H9 (cell line): Measurements from ENCODE around the gene PITHD1. TPM values are rescaled to one million over a fixed set of nuclear protein-coding genes. Genes with fewer than 3 reads are reported as not detected.

Source experiments
- DNase-seq: peaks from one replicate; pipeline ENCODE4 v3.0.0-alpha.2; 2017
- H2AFZ ChIP-seq: one replicate; pipeline ENCODE4 v1.6.1; 2013; ENCODE audit warnings: mild to moderate bottlenecking, low read length, control low read depth, moderate library complexity
- H2AK5ac ChIP-seq: 2 replicates; pipeline ENCODE4 v1.6.1; 2013; ENCODE audit warnings: low read length, control low read depth, mixed read lengths; ENCODE audit not compliant: insufficient read length
- H2BK120ac ChIP-seq: one replicate; pipeline ENCODE4 v1.6.1; 2013; ENCODE audit warnings: low read depth, mild to moderate bottlenecking, low read length, control low read depth, inconsistent platforms; ENCODE audit not compliant: poor library complexity, severe bottlenecking
- H2BK12ac ChIP-seq: 2 replicates; pipeline ENCODE4 v1.6.1; 2013; ENCODE audit warnings: low read length, control low read depth, mixed read lengths, low read depth; ENCODE audit not compliant: insufficient read length
- H2BK15ac ChIP-seq: 2 replicates; pipeline ENCODE4 v1.6.1; 2013; ENCODE audit warnings: low read depth, low read length, control low read depth
- H2BK20ac ChIP-seq: one replicate; pipeline ENCODE4 v1.6.1; 2013; ENCODE audit warnings: low read depth, mild to moderate bottlenecking, low read length, control low read depth, inconsistent platforms; ENCODE audit not compliant: poor library complexity, severe bottlenecking
- H2BK5ac ChIP-seq: 2 replicates; pipeline ENCODE4 v1.6.1; 2013; ENCODE audit warnings: low read length, control low read depth, mixed read lengths; ENCODE audit not compliant: insufficient read length
- H3K14ac ChIP-seq: 2 replicates; pipeline ENCODE4 v1.6.1; 2013; ENCODE audit warnings: low read length, control low read depth; ENCODE audit not compliant: insufficient read depth
- H3K18ac ChIP-seq: 2 replicates; pipeline ENCODE4 v1.6.1; 2013; ENCODE audit warnings: low read depth, mild to moderate bottlenecking, mixed read lengths, low read length, control low read depth; ENCODE audit not compliant: insufficient read length
- H3K23ac ChIP-seq: 2 replicates; pipeline ENCODE4 v1.6.1; 2013; ENCODE audit warnings: low read length, control low read depth, mixed read lengths, low read depth; ENCODE audit not compliant: insufficient read length
- H3K23me2 ChIP-seq: 2 replicates; pipeline ENCODE4 v1.6.1; 2013; ENCODE audit warnings: low read depth, mild to moderate bottlenecking, mixed read lengths, low read length, control low read depth; ENCODE audit not compliant: insufficient read length, poor library complexity, severe bottlenecking
- H3K27ac ChIP-seq: 2 replicates; pipeline ENCODE4 v1.5.1; 2013; ENCODE audit warnings: low read length, control low read depth, mixed read lengths, low read depth; ENCODE audit not compliant: insufficient read length
- H3K27me3 ChIP-seq: 2 replicates; pipeline ENCODE4 v1.6.1; 2013; ENCODE audit warnings: low read length, control low read depth, inconsistent platforms; ENCODE audit not compliant: insufficient read depth
- H3K4ac ChIP-seq: 2 replicates; pipeline ENCODE4 v1.6.1; 2013; ENCODE audit warnings: low read depth, mild to moderate bottlenecking, control low read depth, inconsistent platforms, low read length, moderate library complexity
- H3K4me1 ChIP-seq: 2 replicates; pipeline ENCODE4 v1.6.1; 2013; ENCODE audit warnings: low read length, control low read depth, inconsistent platforms; ENCODE audit not compliant: insufficient read depth
- H3K4me2 ChIP-seq: 2 replicates; pipeline ENCODE4 v1.6.1; 2013; ENCODE audit warnings: low read length, control low read depth, mixed read lengths; ENCODE audit not compliant: insufficient read length, insufficient read depth
- H3K56ac ChIP-seq: 2 replicates; pipeline ENCODE4 v1.6.1; 2013; ENCODE audit warnings: low read depth, mild to moderate bottlenecking, mixed read lengths, low read length, control low read depth; ENCODE audit not compliant: insufficient read length
- H3K79me1 ChIP-seq: 2 replicates; pipeline ENCODE4 v1.6.1; 2013; ENCODE audit warnings: low read depth, mild to moderate bottlenecking, moderate library complexity, low read length, control low read depth, inconsistent platforms; ENCODE audit not compliant: insufficient read depth, poor library complexity, severe bottlenecking
- H3K79me2 ChIP-seq: 2 replicates; pipeline ENCODE4 v1.6.1; 2013; ENCODE audit warnings: low read length, control low read depth, inconsistent platforms; ENCODE audit not compliant: insufficient read depth
- H3K9ac ChIP-seq: 2 replicates; pipeline ENCODE4 v1.6.1; 2013; ENCODE audit warnings: low read length, control low read depth, mixed read lengths; ENCODE audit not compliant: insufficient read length; ENCODE audit errors: extremely low read depth
- H3K9me3 ChIP-seq: one replicate; pipeline ENCODE4 v1.6.1; 2013; ENCODE audit warnings: low read depth, low read length, inconsistent platforms; ENCODE audit not compliant: control insufficient read depth
- H3T11ph ChIP-seq: one replicate; pipeline ENCODE4 v1.6.1; 2013; ENCODE audit warnings: mild to moderate bottlenecking, low read length, control low read depth, inconsistent platforms
- H4K20me1 ChIP-seq: one replicate; pipeline ENCODE4 v1.6.1; 2013; ENCODE audit not compliant: control insufficient read depth, insufficient read length, insufficient read depth
- H4K5ac ChIP-seq: 2 replicates; pipeline ENCODE4 v1.6.1; 2013; ENCODE audit warnings: low read depth, mild to moderate bottlenecking, mixed read lengths, low read length, control low read depth; ENCODE audit not compliant: insufficient read length
- H4K8ac ChIP-seq: replicated peaks from 2 replicates; pipeline ENCODE4 v1.6.1; 2013; ENCODE audit warnings: low read length, control low read depth, mixed read lengths, low read depth; ENCODE audit not compliant: insufficient read length
- H4K91ac ChIP-seq: 2 replicates; pipeline ENCODE4 v1.6.1; 2013; ENCODE audit warnings: low read depth, mild to moderate bottlenecking, moderate library complexity, mixed read lengths, low read length, control low read depth; ENCODE audit not compliant: insufficient read length
- H3K27ac Mint-ChIP-seq, 3 experiments: 2 replicates in 2 of 3; 3 replicates in 1 of 3; pipeline ENCODE4 v1.8.0; 2020 to 2021; ENCODE audit warnings: mixed read lengths in 3 of 3, mild to moderate bottlenecking in 1 of 3, moderate library complexity in 1 of 3
- H3K27me3 Mint-ChIP-seq: 2 replicates; pipeline ENCODE4 v1.8.0; 2021; ENCODE audit warnings: low read depth, mild to moderate bottlenecking, moderate library complexity, mixed read lengths
- H3K36me3 Mint-ChIP-seq, 3 experiments: 2 replicates in 2 of 3; 3 replicates in 1 of 3; pipeline ENCODE4 v1.8.0; 2020 to 2021; ENCODE audit warnings: low read depth in 3 of 3, mixed read lengths in 3 of 3; ENCODE audit not compliant: insufficient read depth in 1 of 3
- H3K4me1 Mint-ChIP-seq, 2 experiments: 2 replicates each; pipeline ENCODE4 v1.8.0; 2020; ENCODE audit warnings: mixed read lengths in 2 of 2
- H3K4me3 Mint-ChIP-seq, 2 experiments: 2 replicates in 1 of 2; 3 replicates in 1 of 2; pipeline ENCODE4 v1.8.0; 2020 to 2021; ENCODE audit warnings: mild to moderate bottlenecking in 2 of 2, mixed read lengths in 2 of 2, moderate library complexity in 1 of 2
- H3K9me3 Mint-ChIP-seq, 2 experiments: 2 replicates in 1 of 2; 3 replicates in 1 of 2; pipeline ENCODE4 v1.8.0; 2020; ENCODE audit warnings: mild to moderate bottlenecking in 2 of 2, mixed read lengths in 2 of 2, moderate library complexity in 1 of 2
- CTCF ChIP-seq: fragments of 200-600 bp; sonication (generic); conservative IDR thresholded peaks from 3 replicates; pipeline ENCODE4 v1.8.0; 2021; ENCODE audit warnings: antibody characterized with exemption, mild to moderate bottlenecking
- whole genome bisulfite sequencing: extraction: QIAGEN DNeasy Blood & Tissue Kit; methylation state at CpG from one replicate; pipeline ENCODE4 v1.1.7; 2013; ENCODE audit warnings: missing lambda C conversion rate, low lambda C conversion rate, mixed read lengths; ENCODE audit not compliant: insufficient read length; ENCODE audit errors: extremely low coverage; 5-methylcytosine and 5-hydroxymethylcytosine counted together
- total RNA-seq: library from RNA; stranded (reverse); gene quantifications from 2 replicates; pipeline ENCODE4 v1.2.1, GENCODE V29; 2021

PITHD1 gene
- total RNA-seq, 1 experiment from 2014 or later, result 92.0 TPM

GRCh38 chr1:23809751-23810171 lies 31.5 kb downstream of the PITHD1 start:
- TF ChIP-seq CTCF, result peak; percentile 92

More at GRCh38 chr1:23809751-23810171, 31.5 kb downstream of the PITHD1 start:
- no peak overlapping the region for H3K4me2 ChIP-seq
- no peak overlapping the region for H2BK15ac ChIP-seq
- no peak overlapping the region for H2AFZ ChIP-seq
- no peak overlapping the region for H2BK5ac ChIP-seq
- H3K27me3 ChIP-seq, result no peaks in the 10 kb centered on the region
- no peaks in the 10 kb centered on the region for H3K79me1 ChIP-seq
- H3K9me3 ChIP-seq, result no peaks in the 10 kb centered on the region
- no peak overlapping the region for H3K27ac ChIP-seq
- Mint-ChIP-seq H3K36me3 (peaks cover 0 to 15% (median 12%) of the 10 kb centered on the region in 3 experiments; a peak in 4 of 7 replicates), H3K4me3 (no peak overlapping the region), H3K9me3 (no peaks in the 10 kb centered on the region), H3K27me3 (peaks cover 3% of the 10 kb centered on the region), H3K4me1 (peaks cover 9 to 10% of the 10 kb centered on the region in 2 experiments), H3K27ac (no peak overlapping the region)
- no peaks in the 10 kb centered on the region for H3K4me1 ChIP-seq
- H4K91ac ChIP-seq, result no peak overlapping the region
- no peak overlapping the region for H3K14ac ChIP-seq
- no CpG with 5 or more reads among the region's 6 CpGs for WGBS
- no peak overlapping the region for H2BK120ac ChIP-seq
- H3K79me2 ChIP-seq, result no peaks in the 10 kb centered on the region
- no peak overlapping the region for H4K5ac ChIP-seq
- H3K23ac ChIP-seq, result no peak overlapping the region
- no peak overlapping the region for H3K18ac ChIP-seq
- H4K20me1 ChIP-seq, result no peaks in the 10 kb centered on the region
- no peak overlapping the region for H2BK20ac ChIP-seq
- no peaks in the 10 kb centered on the region for H3K23me2 ChIP-seq
- H3K9ac ChIP-seq, result no peak overlapping the region
- DNase-seq, result peak; percentile 82
- no peak overlapping the region for H3T11ph ChIP-seq
- H3K4ac ChIP-seq, result no peak overlapping the region
- no peak overlapping the region for H2BK12ac ChIP-seq
- H2AK5ac ChIP-seq, result no peak overlapping the region
- no peak overlapping the region for H4K8ac ChIP-seq
- H3K56ac ChIP-seq, result no peak overlapping the region
